IMR-90 (cell line): ENCODE measurements around the gene TERF2IP. TPM values are rescaled to one million over a fixed set of nuclear protein-coding genes. Genes with fewer than 3 reads are reported as not detected.

Experiments used
- ATAC-seq: fragments of 200-7000 bp; cut with Tn5 transposase; 2 replicates; pipeline ENCODE4 v1.9.1; 2020; ENCODE audit warnings: low read depth, mild to moderate bottlenecking, moderate library complexity
- BruUV-seq: library from RNA; stranded (reverse); fragments of 400-500 nt; replicated peaks from 2 replicates; lab custom pipeline; 2021; lab: Mats Ljungman, UMichigan
- CTCF ChIA-PET: fragments of 300-600 bp; formaldehyde crosslinking; extraction: SDS; loops from one replicate; lab custom pipeline; 2021; ENCODE audit warnings: antibody characterized with exemption; lab: Yijun Ruan, JAX
- POLR2A ChIA-PET: fragments of 300-600 bp; sonication (Branson Sonifier 250); formaldehyde crosslinking; loops from one replicate; lab custom pipeline; 2022; ENCODE audit warnings: antibody characterized with exemption; ENCODE audit not compliant: unreplicated experiment; lab: Charles Lee
- DNase-seq: peaks from one replicate; pipeline ENCODE4 v3.0.0; 2013
- H2AFZ ChIP-seq: replicated peaks from 2 replicates; pipeline ENCODE3; 2013; ENCODE audit warnings: low read length, mild to moderate bottlenecking; ENCODE audit not compliant: poor library complexity
- H2AK5ac ChIP-seq: 2 replicates; pipeline ENCODE4 v1.6.1; 2013; ENCODE audit warnings: low read depth, low read length, inconsistent platforms
- H2AK9ac ChIP-seq: replicated peaks from 2 replicates; pipeline ENCODE3; 2013; ENCODE audit warnings: mild to moderate bottlenecking, low read depth, low read length, moderate library complexity; ENCODE audit not compliant: poor library complexity
- H2BK120ac ChIP-seq: 2 replicates; pipeline ENCODE4 v1.6.1; 2013; ENCODE audit warnings: low read depth, low read length, inconsistent platforms
- H2BK15ac ChIP-seq: 3 replicates; pipeline ENCODE4 v1.6.1; 2013; ENCODE audit warnings: low read depth, low read length, inconsistent platforms
- H2BK20ac ChIP-seq: 2 replicates; pipeline ENCODE4 v1.6.1; 2013; ENCODE audit warnings: low read depth, mild to moderate bottlenecking, inconsistent platforms, low read length, moderate library complexity
- H2BK5ac ChIP-seq: 2 replicates; pipeline ENCODE4 v1.6.1; 2013; ENCODE audit warnings: mild to moderate bottlenecking, low read depth, low read length, inconsistent platforms; ENCODE audit not compliant: poor library complexity, severe bottlenecking
- H3K14ac ChIP-seq: replicated peaks from 2 replicates; pipeline ENCODE4 v1.6.1; 2013; ENCODE audit warnings: low read depth, low read length, inconsistent platforms
- H3K18ac ChIP-seq: 2 replicates; pipeline ENCODE4 v1.6.1; 2013; ENCODE audit warnings: low read depth, low read length, control low read depth
- H3K23ac ChIP-seq: 2 replicates; pipeline ENCODE4 v1.6.1; 2013; ENCODE audit warnings: low read depth, low read length, inconsistent platforms
- H3K27ac ChIP-seq: 2 replicates; pipeline ENCODE4 v1.5.1; 2013; ENCODE audit warnings: mild to moderate bottlenecking, control low read depth, low read length; ENCODE audit not compliant: insufficient read depth
- H3K27me3 ChIP-seq: 2 replicates; pipeline ENCODE4 v1.6.1; 2013; ENCODE audit warnings: low read length; ENCODE audit not compliant: control insufficient read depth, insufficient read depth
- H3K36me3 ChIP-seq: 2 replicates; pipeline ENCODE4 v1.6.1; 2013; ENCODE audit warnings: low read length, mixed read lengths; ENCODE audit not compliant: control insufficient read depth, insufficient read depth
- H3K4ac ChIP-seq: 2 replicates; pipeline ENCODE4 v1.6.1; 2013; ENCODE audit warnings: low read depth, low read length, inconsistent platforms
- H3K4me1 ChIP-seq: 2 replicates; pipeline ENCODE4 v1.6.1; 2013; ENCODE audit warnings: low read length, mixed read lengths; ENCODE audit not compliant: control insufficient read depth, insufficient read depth
- H3K4me2 ChIP-seq: 2 replicates; pipeline ENCODE4 v1.6.1; 2013; ENCODE audit warnings: low read depth, mild to moderate bottlenecking, control low read depth, low read length, moderate library complexity
- H3K4me3 ChIP-seq: 2 replicates; pipeline ENCODE4 v1.5.1; 2013; ENCODE audit warnings: low read depth, mild to moderate bottlenecking, control low read depth, low read length, moderate library complexity; ENCODE audit not compliant: insufficient read depth
- H3K56ac ChIP-seq: 2 replicates; pipeline ENCODE4 v1.6.1; 2013; ENCODE audit warnings: low read length, inconsistent platforms; ENCODE audit not compliant: insufficient read depth; ENCODE audit errors: extremely low read depth
- H3K79me1 ChIP-seq, 2 experiments: 2 replicates each; pipeline ENCODE4 v1.6.1; 2013; ENCODE audit warnings: low read length in 2 of 2, inconsistent platforms in 1 of 2, low read depth in 1 of 2
- H3K9ac ChIP-seq: 2 replicates; pipeline ENCODE4 v1.6.1; 2013; ENCODE audit warnings: low read depth, low read length, control low read depth
- H3K9me1 ChIP-seq: 2 replicates; pipeline ENCODE4 v1.6.1; 2013; ENCODE audit warnings: low read length, inconsistent platforms; ENCODE audit not compliant: insufficient read depth
- H3K9me3 ChIP-seq: 2 replicates; pipeline ENCODE4 v1.6.1; 2013; ENCODE audit warnings: low read length; ENCODE audit not compliant: control insufficient read depth, insufficient read depth
- H4K20me1 ChIP-seq: 2 replicates; pipeline ENCODE4 v1.6.1; 2013; ENCODE audit warnings: low read length, inconsistent platforms; ENCODE audit not compliant: insufficient read depth
- H4K5ac ChIP-seq: 2 replicates; pipeline ENCODE4 v1.6.1; 2013; ENCODE audit warnings: mild to moderate bottlenecking, low read depth, low read length, control low read depth
- H4K8ac ChIP-seq, 2 experiments: 2 replicates each; pipeline ENCODE4 v1.6.1; 2013; ENCODE audit warnings: low read depth in 2 of 2, low read length in 2 of 2, control low read depth in 1 of 2, inconsistent platforms in 1 of 2
- H4K91ac ChIP-seq: 2 replicates; pipeline ENCODE4 v1.6.1; 2013; ENCODE audit warnings: low read depth, low read length, inconsistent platforms; ENCODE audit not compliant: insufficient read depth
- FOS ChIP-seq: fragments of 150-350 bp; IDR thresholded peaks from 2 replicates; pipeline ENCODE4 v1.6.1; 2016; ENCODE audit warnings: low read depth, low read length
- MAZ ChIP-seq: IDR thresholded peaks from 2 replicates; pipeline ENCODE4 v1.6.1; 2012; ENCODE audit warnings: low read depth, mild to moderate bottlenecking, low read length, improper control_type of control experiment, moderate library complexity, borderline replicate concordance
- MXI1 ChIP-seq: IDR thresholded peaks from 2 replicates; pipeline ENCODE4 v1.6.1; 2012; ENCODE audit warnings: low read depth, mild to moderate bottlenecking, low read length, moderate library complexity, borderline replicate concordance
- POLR2A ChIP-seq: IDR thresholded peaks from 2 replicates; pipeline ENCODE4 v1.6.1; 2012; ENCODE audit warnings: mild to moderate bottlenecking, low read depth, low read length
- WGBS, 2 experiments: methylation state at CpG; one replicate each; pipeline versions ENCODE4 v1.1.5 to v1.1.7; 2013; ENCODE audit warnings: missing lambda C conversion rate in 2 of 2; ENCODE audit not compliant: insufficient read length in 1 of 2; ENCODE audit errors: extremely low coverage in 2 of 2; 5-methylcytosine and 5-hydroxymethylcytosine counted together
- dilution Hi-C: fragments of 300-500 bp; cut with HindIII; formaldehyde crosslinking; loops from one replicate; pipeline ENCODE4 v1.14.3; 2018; ENCODE audit warnings: low sequenced_read_pairs; ENCODE audit not compliant: unreplicated experiment
- in situ Hi-C: fragments of 300-500 bp; cut with MboI; formaldehyde crosslinking; loops from 3 replicates; pipeline ENCODE4 v1.14.3; 2019; ENCODE audit warnings: low sequenced_read_pairs, inconsistent platforms, mixed read lengths
- intact Hi-C: fragments of 100-400 bp; cut with micrococcal nuclease; formaldehyde crosslinking; loops from 2 replicates; pipeline ENCODE4 v1.10.0; 2022
- polyA plus RNA-seq, 3 experiments: library from polyadenylated mRNA; depleted of rRNA; stranded (reverse); fragments of >200 nt; gene quantifications; 2 replicates each; pipeline ENCODE4 v1.2.3, GENCODE V29; 2012; ENCODE audit warnings: low replicate concordance in 1 of 3
- total RNA-seq: library from RNA; depleted of rRNA; stranded (reverse); fragments of >200 nt; gene quantifications from 2 replicates; pipeline ENCODE4 v1.2.3, GENCODE V29; 2012

TERF2IP gene
- total and polyA plus RNA-seq, 2 of the 4 experiments (the other 2 are of a cell fraction), result 15.4 to 32.5 TPM

DNA sequence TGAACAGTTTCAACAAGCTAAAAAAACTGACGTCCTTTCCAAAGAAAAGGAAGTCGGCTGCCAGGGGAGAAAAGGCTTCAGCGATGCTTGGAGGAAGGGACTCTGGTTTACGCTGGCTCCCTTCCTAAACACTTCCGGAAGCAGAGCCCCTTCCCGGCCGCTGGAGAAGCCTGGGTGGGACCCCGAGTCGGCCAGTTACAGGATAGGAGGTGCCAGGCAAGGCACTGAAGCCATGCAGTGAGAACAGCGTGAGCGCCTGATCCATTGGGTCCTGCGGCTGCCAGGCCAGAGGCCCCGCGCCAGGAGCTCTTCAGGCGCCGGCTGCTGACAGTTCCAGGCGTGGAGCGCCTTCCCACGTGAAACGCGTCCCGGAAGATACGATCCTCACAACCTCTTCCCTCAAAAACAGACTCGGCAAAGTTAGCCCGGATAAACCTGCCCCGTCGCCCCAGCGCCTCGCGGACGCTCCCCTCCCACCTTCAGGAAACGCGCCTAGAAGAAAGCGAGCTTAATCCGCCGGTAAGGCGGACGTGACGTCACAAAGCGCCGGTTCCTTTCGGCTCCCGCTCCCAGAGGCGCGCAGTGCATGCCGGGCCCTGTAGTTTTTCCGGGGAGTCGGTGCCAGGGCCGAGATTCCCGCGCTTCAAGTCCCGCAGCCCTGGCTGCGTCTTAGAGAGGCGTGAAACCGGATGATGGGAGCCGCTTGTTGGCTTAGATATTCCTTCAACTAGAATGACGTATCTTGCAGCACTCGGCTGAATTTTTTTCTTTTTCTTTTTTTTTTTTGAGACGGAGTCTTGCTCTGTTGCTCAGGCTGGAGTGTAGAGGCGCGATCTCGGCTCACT lies 24.6 kb upstream of the TERF2IP start, which contains the start of gene ADAT1:
Gene ADAT1 (minus strand): TSS at position 521 of the 845 bp plus-strand sequence. CDS start 2,482 bp downstream, outside the sequence.
- ChIA-PET CTCF (interaction anchor here (0.9 kb wide), 1 partner anchor 10 kb away, joined by 3 read pairs; no protein-coding TSS in a partner anchor), POLR2A (no interaction called here)
- peak within 1 kb of the TSS; percentile 95 for H2AFZ ChIP-seq
- 0% methylated on average over 40 of the region's 62 CpGs; no CpG with 5 or more reads in 1 of the 2 experiments for WGBS, 2 experiments
- H3K9ac ChIP-seq, result peak within 1 kb of the TSS; percentile 82
- peak; percentile 62; the same call in 1 of the 2 replicates for TF ChIP-seq MAZ
- peak; percentile 100 for TF ChIP-seq MXI1
- no peak for TF ChIP-seq FOS
- TF ChIP-seq POLR2A, result peak; percentile 77; the same call in 1 of the 2 replicates
- peaks cover 5% of the 10 kb centered on the region for H3K4me1 ChIP-seq
- H4K91ac ChIP-seq, result peak within 1 kb of the TSS; percentile 47
- H3K4me2 ChIP-seq, result peak within 1 kb of the TSS; percentile 78
- H3K4ac ChIP-seq, result peak within 1 kb of the TSS; percentile 64
- peak within 1 kb of the TSS; percentile 71 for H3K27ac ChIP-seq
- H2BK5ac ChIP-seq, result peak within 1 kb of the TSS; percentile 22
- H3K79me1 ChIP-seq, result peaks cover 17 to 23% of the 10 kb centered on the region in 2 experiments
- peak within 1 kb of the TSS; percentile 74 to 94 for H4K8ac ChIP-seq
- H3K9me1 ChIP-seq, result no peaks in the 10 kb centered on the region
- ATAC-seq, result peak; percentile 95
- 0 out of 2 replicates have a peak within 1 kb of the TSS, but pooled peaks have one; percentile 12 for H2BK120ac ChIP-seq
- H3K56ac ChIP-seq, result peak within 1 kb of the TSS; percentile 82
- peak within 1 kb of the TSS; percentile 88 for H2AK9ac ChIP-seq
- H4K5ac ChIP-seq, result peak within 1 kb of the TSS; percentile 4; the same call in 1 of the 2 replicates
- H3K9me3 ChIP-seq, result no peaks in the 10 kb centered on the region
- H3K36me3 ChIP-seq, result peaks cover 28% of the 10 kb centered on the region
- dilution Hi-C loops (no loop called here), intact Hi-C loops (loop anchor here (1.0 to 10.0 kb wide), 3 partner anchors 141 to 428 kb away; partner anchors contain the start of gene TMEM170A), in situ Hi-C loops (no loop called here)
- peak within 1 kb of the TSS; percentile 48 for H3K14ac ChIP-seq
- peak; percentile 98 for DNase-seq
- H2AK5ac ChIP-seq, result peak within 1 kb of the TSS; percentile 70
- BruUV-seq, result TSS peak; percentile 80
- H2BK20ac ChIP-seq, result no peak within 1 kb of the TSS
- H3K4me3 ChIP-seq, result peak within 1 kb of the TSS; percentile 74
- peak within 1 kb of the TSS; percentile 39 for H3K23ac ChIP-seq
- no peak within 1 kb of the TSS for H2BK15ac ChIP-seq
- H3K27me3 ChIP-seq, result no peaks in the 10 kb centered on the region
- H3K18ac ChIP-seq, result no peak within 1 kb of the TSS
- no peaks in the 10 kb centered on the region for H4K20me1 ChIP-seq
